Smooth muscle cell (in vitro differentiated cells): ENCODE data around the gene UHRF1. TPM values are rescaled to one million over a fixed set of nuclear protein-coding genes. Genes with fewer than 3 reads are reported as not detected.

Source experiments
- DNase-seq: peaks from one replicate; lab custom pipeline; 2025; ENCODE audit not compliant: unreplicated experiment; lab: John Stamatoyannopoulos, UW
- H2AFZ ChIP-seq: fragments of 200-600 bp; sonication (generic); 2 replicates; pipeline ENCODE4 v1.6.0; 2016; ENCODE audit warnings: antibody characterized with exemption, low read depth, mild to moderate bottlenecking
- H3F3A ChIP-seq: fragments of 200-600 bp; sonication (generic); 2 replicates; pipeline ENCODE4 v1.6.0; 2017; ENCODE audit warnings: antibody characterized with exemption, low read depth
- H3K27ac ChIP-seq: fragments of 200-600 bp; sonication (generic); 2 replicates; pipeline ENCODE4 v1.5.1; 2016; ENCODE audit warnings: low read depth, mild to moderate bottlenecking
- H3K27me3 ChIP-seq: fragments of 200-600 bp; sonication (generic); 2 replicates; pipeline ENCODE4 v1.6.1; 2016; ENCODE audit warnings: low read depth, mild to moderate bottlenecking
- H3K36me3 ChIP-seq: fragments of 200-600 bp; sonication (generic); 2 replicates; pipeline ENCODE4 v1.5.1; 2016; ENCODE audit warnings: low read depth
- H3K4me1 ChIP-seq: fragments of 200-600 bp; sonication (generic); 2 replicates; pipeline ENCODE4 v1.5.1; 2016; ENCODE audit warnings: low read depth
- H3K4me2 ChIP-seq: fragments of 200-600 bp; sonication (generic); 2 replicates; pipeline ENCODE4 v1.6.0; 2016; ENCODE audit warnings: mild to moderate bottlenecking
- H3K4me3 ChIP-seq: fragments of 200-600 bp; sonication (generic); 2 replicates; pipeline ENCODE4 v1.5.1; 2016; ENCODE audit warnings: mild to moderate bottlenecking
- H3K79me2 ChIP-seq: fragments of 200-600 bp; sonication (generic); 2 replicates; pipeline ENCODE4 v1.6.0; 2016; ENCODE audit warnings: low read depth, mild to moderate bottlenecking
- H3K9ac ChIP-seq: fragments of 200-600 bp; sonication (generic); 2 replicates; pipeline ENCODE4 v1.6.0; 2016; ENCODE audit warnings: low read depth
- H3K9me3 ChIP-seq: fragments of 200-600 bp; sonication (generic); replicated peaks from 2 replicates; pipeline ENCODE4 v1.5.1; 2016; ENCODE audit warnings: low read depth
- H4K20me1 ChIP-seq: fragments of 200-600 bp; sonication (generic); 2 replicates; pipeline ENCODE4 v1.6.0; 2016; ENCODE audit warnings: low read depth
- CTCF ChIP-seq: fragments of 200-600 bp; sonication (generic); IDR thresholded peaks from 2 replicates; pipeline ENCODE4 v1.5.1; 2017; ENCODE audit warnings: borderline replicate concordance, mild to moderate bottlenecking, antibody characterized with exemption; ENCODE audit not compliant: insufficient read depth, poor library complexity, severe bottlenecking
- WGBS: methylation state at CpG from one replicate; pipeline ENCODE4 v1.1.7; 2016; ENCODE audit warnings: low lambda C conversion rate; 5-methylcytosine and 5-hydroxymethylcytosine counted together
- polyA plus RNA-seq: library from polyadenylated mRNA; unstranded; fragments of >200 nt; fragmentation: Nextera tagmentation; extraction: Ambion mirVana; gene quantifications from 2 replicates; pipeline ENCODE4 v1.2.1, GENCODE V29; 2016
- total RNA-seq: library from RNA; depleted of rRNA; stranded (reverse); fragments of >200 nt; gene quantifications from 2 replicates; pipeline ENCODE4 v1.2.3, GENCODE V29; 2014

UHRF1 gene
- total and polyA plus RNA-seq, 2 experiments from 2014 or later = 11.3 to 27.2 TPM

GRCh38 chr19:4991996-4992698 is 82.8 kb downstream of the UHRF1 start:
- Histone ChIP-seq H3K27ac (peak overlapping the region; percentile 83), H4K20me1 (peaks cover 100% of the 10 kb centered on the region)

GRCh38 chr19:4993683-4994082 is 84.4 kb downstream of the UHRF1 start:
- Histone ChIP-seq H3K79me2 (peaks cover 100% of the 10 kb centered on the region), H3K4me2 (no peak overlapping the region), H2AFZ (no peak overlapping the region), H3K36me3 (no peaks in the 10 kb centered on the region), H3K4me1 (peaks cover 4% of the 10 kb centered on the region), H3K9ac (no peak overlapping the region), H4K20me1 (peaks cover 100% of the 10 kb centered on the region), H3K9me3 (no peaks in the 10 kb centered on the region), H3K27ac (no peak overlapping the region), H3K27me3 (no peaks in the 10 kb centered on the region), H3K4me3 (no peak overlapping the region), H3F3A (peaks cover 19% of the 10 kb centered on the region)
- no peak for TF ChIP-seq CTCF
- WGBS = 93% methylated on average over 3 of the region's 3 CpGs
- no peak for DNase-seq

More at GRCh38 chr19:4991996-4992698, 82.8 kb downstream of the UHRF1 start:
- H3K9ac ChIP-seq = no peak overlapping the region
- peaks cover 17% of the 10 kb centered on the region for H3K4me1 ChIP-seq
- no peak overlapping the region for H3K4me3 ChIP-seq
- no peak for TF ChIP-seq CTCF
- DNase-seq = no peak
- H3K4me2 ChIP-seq = peak overlapping the region; percentile 10
- 42% methylated on average over 13 of the region's 13 CpGs for WGBS
- H3K27me3 ChIP-seq = no peaks in the 10 kb centered on the region
- no peak overlapping the region for H2AFZ ChIP-seq
- H3F3A ChIP-seq = peaks cover 24% of the 10 kb centered on the region
- no peaks in the 10 kb centered on the region for H3K9me3 ChIP-seq
- H3K36me3 ChIP-seq = no peaks in the 10 kb centered on the region
- H3K79me2 ChIP-seq = peaks cover 89% of the 10 kb centered on the region

- Histone ChIP-seq H4K20me1 (peaks cover 100% of the 10 kb centered on the region), H3K9ac (no peak overlapping the region), H3K9me3 (no peaks in the 10 kb centered on the region), H3K79me2 (peaks cover 95% of the 10 kb centered on the region), H3K4me1 (no peaks in the 10 kb centered on the region), H3K4me3 (no peak overlapping the region), H3K36me3 (no peaks in the 10 kb centered on the region), H2AFZ (no peak overlapping the region), H3F3A (peaks cover 5% of the 10 kb centered on the region), H3K27me3 (no peaks in the 10 kb centered on the region), H3K27ac (no peak overlapping the region), H3K4me2 (no peak overlapping the region)
- DNase-seq = no peak
- no peak for TF ChIP-seq CTCF
- 89% methylated on average over 5 of the region's 5 CpGs for WGBS
Measured at GRCh38 chr19:4996701-4997100, 87.4 kb downstream of the UHRF1 start.

- no peak for TF ChIP-seq CTCF
- WGBS = 96% methylated on average over 12 of the region's 12 CpGs
Measured at GRCh38 chr19:4997297-4997696, 88.0 kb downstream of the UHRF1 start.

More at GRCh38 chr19:4997297-4997696, 88.0 kb downstream of the UHRF1 start:
- Histone ChIP-seq H4K20me1 (peaks cover 100% of the 10 kb centered on the region), H3K79me2 (peaks cover 95% of the 10 kb centered on the region), H3K36me3 (no peaks in the 10 kb centered on the region), H3K27ac (no peak overlapping the region), H3K9me3 (no peaks in the 10 kb centered on the region), H3K4me3 (no peak overlapping the region), H3K9ac (no peak overlapping the region), H3F3A (peaks cover 6% of the 10 kb centered on the region), H3K4me2 (no peak overlapping the region), H3K4me1 (no peaks in the 10 kb centered on the region), H3K27me3 (no peaks in the 10 kb centered on the region), H2AFZ (no peak overlapping the region)
- no peak for DNase-seq
